Astrocyte of the cerebellum (primary cell): ENCODE data around the gene FGD5.

Source experiments
- DNase-seq: peaks from one replicate; pipeline ENCODE4 v3.0.0-alpha.2; 2011; ENCODE audit warnings: low read depth
- H3K4me3 ChIP-seq: 2 replicates; pipeline ENCODE4 v1.5.1; 2011; ENCODE audit warnings: mild to moderate bottlenecking, low read depth, low read length, moderate library complexity
- CTCF ChIP-seq: IDR thresholded peaks from 2 replicates; pipeline ENCODE4 v1.5.1; 2012; ENCODE audit warnings: low read length, low read depth, moderate library complexity, mild to moderate bottlenecking; ENCODE audit errors: missing control alignments
- in situ Hi-C: cut with HindIII; loops from 2 replicates; pipeline ENCODE4 v1.10.0; 2017; ENCODE audit warnings: low sequenced_read_pairs

The FGD5 gene

GRCh38 chr3:14943042-14943441 lies 124.3 kb downstream of the FGD5 start:
- TF ChIP-seq CTCF = no peak
- in situ Hi-C loops = loop anchor here (10.0 to 25.0 kb wide), 2 partner anchors 269 to 288 kb away; partner anchors contain the start of genes CAPN7 and CCDC174
- no peak overlapping the region for H3K4me3 ChIP-seq
- no peak for DNase-seq

- no peak for DNase-seq
- H3K4me3 ChIP-seq = peak overlapping the region; percentile 82
- no peak for TF ChIP-seq CTCF
- in situ Hi-C loops = loop anchor here (10.0 to 25.0 kb wide), 2 partner anchors 266 to 291 kb away; partner anchors contain the start of genes CAPN7 and CCDC174
Observed at GRCh38 chr3:14946236-14946635, 127.5 kb downstream of the FGD5 start.

GRCh38 chr3:14946739-14947099 lies 128.0 kb downstream of the FGD5 start:
- no peak for TF ChIP-seq CTCF
- no peak for DNase-seq
- in situ Hi-C loops = loop anchor here (10.0 to 25.0 kb wide), 2 partner anchors 266 to 292 kb away; partner anchors contain the start of genes CAPN7 and CCDC174
- peak overlapping the region; percentile 82 for H3K4me3 ChIP-seq

- no peak for TF ChIP-seq CTCF
- in situ Hi-C loops = loop anchor here (10.0 to 25.0 kb wide), 2 partner anchors 265 to 292 kb away; partner anchors contain the start of genes CAPN7 and CCDC174
Observed at GRCh38 chr3:14947100-14947885, 128.5 kb downstream of the FGD5 start, which contains the start of gene NR2C2. Gene NR2C2, plus strand, starts transcription at chr3:14947583. Its CDS starts 56,332 bp downstream, at chr3:15003915.

GRCh38 chr3:14947886-14948608 lies 129.3 kb downstream of the FGD5 start:
- no peak for TF ChIP-seq CTCF
- DNase-seq = peak; percentile 92
- peak overlapping the region; percentile 82 for H3K4me3 ChIP-seq
- in situ Hi-C loops = loop anchor here (10.0 to 25.0 kb wide), 2 partner anchors 264 to 293 kb away; partner anchors contain the start of genes CAPN7 and CCDC174

More at GRCh38 chr3:14947100-14947885, 128.5 kb downstream of the FGD5 start, which contains the start of gene NR2C2:
- peak; percentile 20 for DNase-seq
- peak within 1 kb of the TSS; percentile 82 for H3K4me3 ChIP-seq

- no peak for TF ChIP-seq CTCF
- peak overlapping the region; percentile 82 for H3K4me3 ChIP-seq
- in situ Hi-C loops = loop anchor here (10.0 to 25.0 kb wide), 2 partner anchors 264 to 294 kb away; partner anchors contain the start of genes CAPN7 and CCDC174
- DNase-seq = no peak
Observed at GRCh38 chr3:14948609-14949038, 129.9 kb downstream of the FGD5 start.
